ENCODE data around the gene GALNT17. TPM values are rescaled to one million over a fixed set of nuclear protein-coding genes. Genes with fewer than 3 reads are reported as not detected.

The GALNT17 gene
- total RNA-seq, 1 experiment from 2014 or later = 67.7 TPM

DNA sequence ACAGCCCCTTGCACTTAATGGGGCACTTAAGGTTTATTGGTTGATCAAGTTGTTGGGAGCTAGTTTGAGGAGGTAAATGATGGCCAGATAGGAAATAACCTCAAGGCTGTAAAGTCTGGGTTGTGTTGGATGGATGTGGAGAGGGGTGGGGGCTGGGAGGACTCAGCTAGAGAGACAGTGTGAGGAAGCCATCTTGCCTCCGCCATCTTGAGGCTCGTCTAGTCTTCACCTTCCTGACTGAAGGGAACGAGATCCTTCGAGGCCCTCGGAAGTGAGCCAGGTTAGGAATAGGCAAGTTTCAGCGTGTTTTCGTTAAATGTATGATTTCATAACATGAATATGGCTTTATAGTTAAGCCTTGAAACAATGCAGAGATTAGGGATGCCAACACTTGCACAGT lies 5.5 kb downstream of the GALNT17 start:
- DNase-seq = no peak
- no peak overlapping the region for H3K4me3 ChIP-seq (ENCODE audit: insufficient read depth, low read depth, low read length)
- peaks cover 4% of the 10 kb centered on the region for H3K27me3 ChIP-seq (ENCODE audit: control insufficient read depth, insufficient read depth, low read length)
- peaks cover 6% of the 10 kb centered on the region for H3K36me3 ChIP-seq (replicated peaks; ENCODE audit: control insufficient read depth, insufficient read depth, low read length)

DNA sequence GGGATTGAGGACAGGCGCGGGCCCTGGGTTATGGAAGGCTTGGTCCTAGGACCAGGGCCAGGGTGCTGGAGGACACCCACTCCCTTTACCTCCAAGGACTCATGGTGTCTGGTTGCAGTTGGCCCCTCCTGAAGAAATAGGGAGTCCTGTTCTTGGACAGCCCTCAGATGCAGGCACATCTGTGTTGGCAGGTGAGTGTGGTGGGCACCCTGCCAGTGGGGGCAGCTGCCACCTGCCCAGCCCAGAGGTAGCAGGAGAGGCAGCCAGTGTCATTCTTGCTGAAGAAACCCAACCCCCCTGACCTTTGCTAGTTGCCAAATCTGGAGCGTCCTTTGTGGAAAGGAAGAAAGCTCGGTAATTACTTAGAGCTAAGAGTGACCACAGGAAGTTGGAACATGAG lies 8.3 kb downstream of the GALNT17 start:
- peaks cover 5% of the 10 kb centered on the region for H3K36me3 ChIP-seq (replicated peaks; ENCODE audit: control insufficient read depth, insufficient read depth, low read length)
- H3K27me3 ChIP-seq (ENCODE audit: control insufficient read depth, insufficient read depth, low read length) = no peaks in the 10 kb centered on the region
- no peak overlapping the region for H3K4me3 ChIP-seq (ENCODE audit: insufficient read depth, low read depth, low read length)
- DNase-seq = peak; percentile 25

DNA sequence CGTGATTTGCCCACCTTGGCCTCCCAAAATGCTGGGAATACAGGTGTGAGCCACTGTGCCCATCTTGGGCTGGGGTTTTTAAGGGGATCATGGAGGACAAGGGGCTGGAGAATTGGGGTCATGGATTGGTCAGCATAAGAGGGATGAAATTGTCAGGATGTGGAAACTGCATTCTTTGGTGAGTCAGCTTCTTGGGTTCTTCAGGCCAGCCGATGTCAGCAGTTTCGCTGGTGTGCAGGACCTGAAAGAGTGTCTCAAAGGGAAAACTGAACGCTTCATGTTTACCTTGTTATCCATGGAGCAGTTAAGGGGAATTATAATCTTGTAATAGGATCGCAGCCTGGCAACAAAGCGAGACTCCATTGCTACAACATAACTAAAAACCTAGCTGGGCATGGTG lies 13.0 kb downstream of the GALNT17 start:
- Histone ChIP-seq H3K4me3 (ENCODE audit: insufficient read depth, low read depth, low read length) (no peak overlapping the region), H3K36me3 (replicated peaks; ENCODE audit: control insufficient read depth, insufficient read depth, low read length) (peaks cover 7% of the 10 kb centered on the region), H3K27me3 (ENCODE audit: control insufficient read depth, insufficient read depth, low read length) (no peaks in the 10 kb centered on the region)
- DNase-seq = no peak

GRCh38 chr7:71145906-71146901 lies 14.3 kb downstream of the GALNT17 start:
- peak; percentile 30 for DNase-seq
- no peak overlapping the region for H3K4me3 ChIP-seq (ENCODE audit: insufficient read depth, low read depth, low read length)
- peaks cover 5% of the 10 kb centered on the region for H3K36me3 ChIP-seq (replicated peaks; ENCODE audit: control insufficient read depth, insufficient read depth, low read length)

DNA sequence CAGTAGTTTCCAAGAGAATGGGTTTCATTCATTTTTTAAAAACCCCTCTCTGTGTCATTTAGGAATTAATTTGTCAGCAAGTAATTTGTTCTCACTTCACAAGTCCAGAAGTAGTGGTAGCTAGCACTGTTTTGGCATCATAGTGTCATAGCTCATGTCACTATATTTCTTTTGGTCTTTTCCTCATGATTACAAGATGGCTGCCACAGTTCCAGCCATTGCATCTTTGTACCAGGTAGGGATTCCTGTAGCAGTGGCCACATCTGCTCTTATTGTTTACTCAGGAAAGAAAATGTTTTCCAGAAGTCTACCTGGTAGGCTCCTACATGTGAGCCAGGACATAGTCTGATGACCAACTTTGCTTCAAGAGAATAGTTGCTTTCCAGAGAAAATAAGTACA lies 16.2 kb downstream of the GALNT17 start:
- no peaks in the 10 kb centered on the region for H3K27me3 ChIP-seq (ENCODE audit: control insufficient read depth, insufficient read depth, low read length)
- H3K36me3 ChIP-seq (replicated peaks; ENCODE audit: control insufficient read depth, insufficient read depth, low read length) = peaks cover 5% of the 10 kb centered on the region
- H3K4me3 ChIP-seq (ENCODE audit: insufficient read depth, low read depth, low read length) = no peak overlapping the region
- no peak for DNase-seq

More at GRCh38 chr7:71145906-71146901, 14.3 kb downstream of the GALNT17 start:
- H3K27me3 ChIP-seq (ENCODE audit: control insufficient read depth, insufficient read depth, low read length) = no peaks in the 10 kb centered on the region

- Histone ChIP-seq H3K36me3 (replicated peaks; ENCODE audit: control insufficient read depth, insufficient read depth, low read length) (no peaks in the 10 kb centered on the region), H3K4me3 (ENCODE audit: insufficient read depth, low read depth, low read length) (no peak overlapping the region), H3K27me3 (ENCODE audit: control insufficient read depth, insufficient read depth, low read length) (no peaks in the 10 kb centered on the region)
- no peak for DNase-seq
Observed at GRCh38 chr7:71155236-71155635, 23.3 kb downstream of the GALNT17 start.

- DNase-seq = no peak
- H3K36me3 ChIP-seq (replicated peaks; ENCODE audit: control insufficient read depth, insufficient read depth, low read length) = no peaks in the 10 kb centered on the region
- H3K4me3 ChIP-seq (ENCODE audit: insufficient read depth, low read depth, low read length) = no peak overlapping the region
- no peaks in the 10 kb centered on the region for H3K27me3 ChIP-seq (ENCODE audit: control insufficient read depth, insufficient read depth, low read length)
Observed at GRCh38 chr7:71157757-71158156, 25.8 kb downstream of the GALNT17 start.

- peak; percentile 44 for DNase-seq
- Histone ChIP-seq H3K27me3 (ENCODE audit: control insufficient read depth, insufficient read depth, low read length) (no peaks in the 10 kb centered on the region), H3K4me3 (ENCODE audit: insufficient read depth, low read depth, low read length) (no peak overlapping the region), H3K36me3 (replicated peaks; ENCODE audit: control insufficient read depth, insufficient read depth, low read length) (no peaks in the 10 kb centered on the region)
Observed at GRCh38 chr7:71165708-71166107, 33.8 kb downstream of the GALNT17 start.

DNA sequence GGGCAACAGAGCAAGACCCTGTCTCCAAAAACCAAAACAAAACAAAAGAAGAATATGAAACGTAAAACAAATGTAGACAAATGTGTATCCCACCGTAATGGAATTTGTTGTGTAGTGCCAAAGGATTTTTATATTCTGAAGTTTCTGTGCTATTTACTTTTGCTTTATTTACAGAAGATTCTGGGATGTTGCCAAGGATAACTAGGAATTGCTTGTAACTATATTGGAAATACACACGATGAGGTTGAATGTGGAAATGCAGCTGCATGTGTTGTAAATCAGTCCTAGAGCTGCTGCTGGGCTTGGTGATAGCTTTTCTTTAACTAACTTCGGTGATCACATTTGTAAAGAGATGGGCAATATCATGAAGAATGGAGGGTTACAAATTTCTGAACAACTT lies 39.5 kb downstream of the GALNT17 start:
- no peak overlapping the region for H3K4me3 ChIP-seq (ENCODE audit: insufficient read depth, low read depth, low read length)
- H3K36me3 ChIP-seq (replicated peaks; ENCODE audit: control insufficient read depth, insufficient read depth, low read length) = no peaks in the 10 kb centered on the region
- H3K27me3 ChIP-seq (ENCODE audit: control insufficient read depth, insufficient read depth, low read length) = no peaks in the 10 kb centered on the region
- no peak for DNase-seq

DNA sequence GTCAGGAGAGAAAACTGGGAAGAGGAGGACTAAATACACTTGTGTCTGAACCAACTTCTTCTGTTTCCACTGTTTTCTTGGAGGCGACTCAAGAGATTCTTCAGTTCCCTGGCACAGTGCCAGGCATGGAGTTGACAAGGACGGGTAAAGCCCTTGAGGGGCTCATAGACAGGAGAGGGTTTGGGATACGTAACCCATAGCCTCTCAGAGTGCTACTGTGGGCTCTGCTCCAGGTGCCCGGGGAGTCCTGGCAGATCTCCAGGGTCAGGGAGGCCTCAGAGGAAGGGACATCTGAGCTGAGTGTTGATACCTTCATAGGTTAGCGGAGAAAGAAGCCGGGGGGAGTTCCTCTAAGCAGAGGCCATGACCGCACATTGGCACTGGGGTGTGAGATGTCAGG lies 42.0 kb downstream of the GALNT17 start:
- DNase-seq = no peak
- H3K36me3 ChIP-seq (replicated peaks; ENCODE audit: control insufficient read depth, insufficient read depth, low read length) = no peaks in the 10 kb centered on the region
- H3K4me3 ChIP-seq (ENCODE audit: insufficient read depth, low read depth, low read length) = no peak overlapping the region
- H3K27me3 ChIP-seq (ENCODE audit: control insufficient read depth, insufficient read depth, low read length) = no peaks in the 10 kb centered on the region

DNA sequence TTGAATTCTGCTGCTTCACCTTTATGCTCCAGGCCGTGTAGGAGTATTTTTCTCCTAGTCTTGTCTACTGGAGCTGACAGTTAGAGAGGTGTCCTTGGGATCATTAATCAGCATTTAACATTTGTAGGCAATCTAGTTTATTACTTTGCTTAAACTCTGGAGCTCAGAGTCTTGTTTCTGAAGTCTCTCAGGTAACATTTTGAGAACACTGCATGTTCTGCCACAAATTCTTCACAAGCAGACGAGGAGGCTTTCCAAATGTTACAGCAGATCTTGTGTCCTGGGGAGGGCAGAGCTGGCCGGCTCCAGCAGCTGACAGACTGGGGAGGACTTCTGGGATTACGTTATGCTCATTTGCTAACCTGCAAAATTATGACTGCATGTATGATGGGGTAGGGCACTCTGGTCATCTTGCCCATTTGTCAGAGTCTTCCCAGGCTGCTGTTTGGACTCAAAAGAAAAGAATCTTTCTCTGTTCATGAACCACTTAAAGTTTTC lies 50.5 kb downstream of the GALNT17 start:
- H3K4me3 ChIP-seq (ENCODE audit: insufficient read depth, low read depth, low read length) = no peak overlapping the region
- DNase-seq = no peak

DNA sequence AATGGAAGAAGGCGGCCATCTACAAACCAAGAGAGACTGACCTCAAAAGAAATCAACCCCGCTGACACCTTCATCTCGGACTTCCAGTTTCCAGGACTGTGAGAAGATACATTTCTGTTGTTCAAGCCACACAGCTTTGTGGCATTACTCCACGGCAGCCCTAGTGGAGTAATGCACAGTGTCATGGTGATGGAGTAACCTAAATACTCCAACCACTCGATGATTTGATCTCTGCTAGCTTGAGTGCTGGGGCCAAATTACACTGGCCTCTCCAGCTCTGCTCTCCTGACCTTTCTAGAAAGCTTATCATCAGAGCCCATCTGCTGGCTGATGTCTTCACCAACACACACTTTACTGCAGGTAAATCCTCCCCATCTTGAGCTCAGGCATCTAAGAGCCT lies 52.2 kb downstream of the GALNT17 start:
- Histone ChIP-seq H3K36me3 (replicated peaks; ENCODE audit: control insufficient read depth, insufficient read depth, low read length) (no peaks in the 10 kb centered on the region; the same call in 1 of the 2 replicates), H3K27me3 (ENCODE audit: control insufficient read depth, insufficient read depth, low read length) (no peaks in the 10 kb centered on the region), H3K4me3 (ENCODE audit: insufficient read depth, low read depth, low read length) (no peak overlapping the region)
- DNase-seq = no peak

More for the DNA sequence above, 50.5 kb downstream of the GALNT17 start:
- Histone ChIP-seq H3K27me3 (ENCODE audit: control insufficient read depth, insufficient read depth, low read length) (no peaks in the 10 kb centered on the region), H3K36me3 (replicated peaks; ENCODE audit: control insufficient read depth, insufficient read depth, low read length) (no peaks in the 10 kb centered on the region; the same call in 1 of the 2 replicates)

GRCh38 chr7:71184609-71185008 lies 52.7 kb downstream of the GALNT17 start:
- Histone ChIP-seq H3K27me3 (ENCODE audit: control insufficient read depth, insufficient read depth, low read length) (no peaks in the 10 kb centered on the region), H3K36me3 (replicated peaks; ENCODE audit: control insufficient read depth, insufficient read depth, low read length) (no peaks in the 10 kb centered on the region; the same call in 1 of the 2 replicates), H3K4me3 (ENCODE audit: insufficient read depth, low read depth, low read length) (no peak overlapping the region)
- no peak for DNase-seq

- no peaks in the 10 kb centered on the region for H3K27me3 ChIP-seq (ENCODE audit: control insufficient read depth, insufficient read depth, low read length)
- no peak for DNase-seq
- H3K4me3 ChIP-seq (ENCODE audit: insufficient read depth, low read depth, low read length) = no peak overlapping the region
- no peaks in the 10 kb centered on the region; the same call in 1 of the 2 replicates for H3K36me3 ChIP-seq (replicated peaks; ENCODE audit: control insufficient read depth, insufficient read depth, low read length)
Observed at GRCh38 chr7:71186535-71187057, 54.7 kb downstream of the GALNT17 start.

DNA sequence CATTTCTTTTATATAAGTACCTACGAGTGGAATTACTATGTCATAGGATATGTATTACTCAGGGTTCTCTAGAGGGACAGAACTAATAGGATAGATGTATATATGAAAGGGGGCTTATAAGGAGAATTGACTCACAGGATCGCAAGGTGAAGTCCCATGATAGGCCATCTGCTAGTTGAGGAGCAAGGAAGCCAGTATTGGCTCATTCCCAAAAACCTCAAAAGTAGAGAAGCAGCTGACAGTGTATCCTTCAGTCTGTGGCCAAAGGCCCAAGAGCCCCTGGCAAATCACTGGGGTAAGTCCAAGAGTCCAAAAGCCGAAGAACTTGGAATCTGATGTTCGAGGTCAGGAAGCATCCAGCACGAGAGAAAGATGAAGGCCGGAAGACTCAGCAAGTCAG lies 59.8 kb downstream of the GALNT17 start:
- DNase-seq = no peak
- Histone ChIP-seq H3K4me3 (ENCODE audit: insufficient read depth, low read depth, low read length) (no peak overlapping the region), H3K36me3 (replicated peaks; ENCODE audit: control insufficient read depth, insufficient read depth, low read length) (no peaks in the 10 kb centered on the region; the same call in 1 of the 2 replicates), H3K27me3 (ENCODE audit: control insufficient read depth, insufficient read depth, low read length) (no peaks in the 10 kb centered on the region)
